ENCODE data around the gene MIER3. TPM values are rescaled to one million over a fixed set of nuclear protein-coding genes. Genes with fewer than 3 reads are reported as not detected.

The MIER3 gene
- total RNA-seq, 2 donors from 2014 or later: 35.8 to 40.6 TPM

GRCh38 chr5:56898213-56898612 lies 53.7 kb downstream of the MIER3 start:
- Histone ChIP-seq H3K4me1 (replicated peaks) (no peaks in the 10 kb centered on the region), H3K9me3 (no peaks in the 10 kb centered on the region), H3K36me3 (no peaks in the 10 kb centered on the region), H3K4me3 (no peak overlapping the region), H3K27me3 (replicated peaks; ENCODE audit: insufficient read depth) (no peaks in the 10 kb centered on the region), H3K27ac (no peak overlapping the region)
- no peak for DNase-seq (ENCODE audit: low spot score)
- intact Hi-C loops (cut with DNase I): no loop called here
- TF ChIP-seq POLR2A (IDR thresholded peaks at IDR 0.05) (no peak), POLR2AphosphoS5 (IDR thresholded peaks at IDR 0.05) (no peak), CTCF (IDR thresholded peaks at IDR 0.05) (no peak)
- WGBS: 89% methylated on average over 4 of the region's 4 CpGs

- Histone ChIP-seq H3K27ac (no peak overlapping the region), H3K9me3 (no peaks in the 10 kb centered on the region), H3K4me1 (replicated peaks) (no peaks in the 10 kb centered on the region), H3K36me3 (no peaks in the 10 kb centered on the region), H3K4me3 (no peak overlapping the region), H3K27me3 (replicated peaks; ENCODE audit: insufficient read depth) (no peaks in the 10 kb centered on the region)
- no peak for TF ChIP-seq POLR2A (IDR thresholded peaks at IDR 0.05)
- no peak for TF ChIP-seq CTCF (IDR thresholded peaks at IDR 0.05)
- TF ChIP-seq POLR2AphosphoS5 (IDR thresholded peaks at IDR 0.05): no peak
- DNase-seq (ENCODE audit: low spot score): no peak
- 95% methylated on average over 4 of the region's 4 CpGs for WGBS
- intact Hi-C loops (cut with DNase I): no loop called here
Observed at GRCh38 chr5:56896763-56897162, 55.2 kb downstream of the MIER3 start.

- Histone ChIP-seq H3K4me1 (replicated peaks) (no peaks in the 10 kb centered on the region), H3K27me3 (replicated peaks; ENCODE audit: insufficient read depth) (no peaks in the 10 kb centered on the region), H3K27ac (no peak overlapping the region), H3K4me3 (no peak overlapping the region), H3K36me3 (no peaks in the 10 kb centered on the region), H3K9me3 (no peaks in the 10 kb centered on the region)
- intact Hi-C loops (cut with DNase I): no loop called here
- no peak for DNase-seq (ENCODE audit: low spot score)
- no peak for TF ChIP-seq POLR2AphosphoS5 (IDR thresholded peaks at IDR 0.05)
- TF ChIP-seq CTCF (IDR thresholded peaks at IDR 0.05): no peak
- TF ChIP-seq POLR2A (IDR thresholded peaks at IDR 0.05): no peak
- WGBS: 95% methylated on average over 5 of the region's 5 CpGs
Observed at GRCh38 chr5:56893251-56893951, 58.5 kb downstream of the MIER3 start.

GRCh38 chr5:56881571-56881970 lies 70.4 kb downstream of the MIER3 start:
- 98% methylated on average over 5 of the region's 5 CpGs for WGBS
- no peaks in the 10 kb centered on the region for H3K4me1 ChIP-seq (replicated peaks)
- no peak for DNase-seq (ENCODE audit: low spot score)
- peaks cover 0 to 6% of the 10 kb centered on the region in 2 donors for H3K36me3 ChIP-seq
- H3K4me3 ChIP-seq: no peak overlapping the region
- TF ChIP-seq POLR2A (IDR thresholded peaks at IDR 0.05) (no peak), POLR2AphosphoS5 (IDR thresholded peaks at IDR 0.05) (no peak), CTCF (IDR thresholded peaks at IDR 0.05) (no peak)
- H3K9me3 ChIP-seq: no peaks in the 10 kb centered on the region
- H3K27ac ChIP-seq: no peak overlapping the region
- H3K27me3 ChIP-seq (replicated peaks; ENCODE audit: insufficient read depth): no peaks in the 10 kb centered on the region
- intact Hi-C loops (cut with DNase I): no loop called here

- WGBS: 79% methylated on average over 3 of the region's 3 CpGs
- intact Hi-C loops (cut with DNase I): no loop called here
- H3K9me3 ChIP-seq: no peaks in the 10 kb centered on the region
Observed at GRCh38 chr5:56876327-56876726, 75.6 kb downstream of the MIER3 start.

More at GRCh38 chr5:56876327-56876726, 75.6 kb downstream of the MIER3 start:
- H3K4me1 ChIP-seq (replicated peaks): no peaks in the 10 kb centered on the region
- H3K27me3 ChIP-seq (replicated peaks; ENCODE audit: insufficient read depth): no peaks in the 10 kb centered on the region
- H3K4me3 ChIP-seq: no peak overlapping the region
- no peak for DNase-seq (ENCODE audit: low spot score)
- TF ChIP-seq POLR2AphosphoS5 (IDR thresholded peaks at IDR 0.05) (no peak), CTCF (IDR thresholded peaks at IDR 0.05) (no peak), POLR2A (IDR thresholded peaks at IDR 0.05) (no peak)
- no peaks in the 10 kb centered on the region for H3K36me3 ChIP-seq
- no peak overlapping the region for H3K27ac ChIP-seq

Data from prostate gland (tissue), 2 donors.